ENCODE results near the gene PDE10A.
"Not testable (repeated sequence)": the region's sequence is repeated elsewhere in the genome, so short reads cannot be mapped to it uniquely, and the experiment has no call there.

The PDE10A gene

DNA sequence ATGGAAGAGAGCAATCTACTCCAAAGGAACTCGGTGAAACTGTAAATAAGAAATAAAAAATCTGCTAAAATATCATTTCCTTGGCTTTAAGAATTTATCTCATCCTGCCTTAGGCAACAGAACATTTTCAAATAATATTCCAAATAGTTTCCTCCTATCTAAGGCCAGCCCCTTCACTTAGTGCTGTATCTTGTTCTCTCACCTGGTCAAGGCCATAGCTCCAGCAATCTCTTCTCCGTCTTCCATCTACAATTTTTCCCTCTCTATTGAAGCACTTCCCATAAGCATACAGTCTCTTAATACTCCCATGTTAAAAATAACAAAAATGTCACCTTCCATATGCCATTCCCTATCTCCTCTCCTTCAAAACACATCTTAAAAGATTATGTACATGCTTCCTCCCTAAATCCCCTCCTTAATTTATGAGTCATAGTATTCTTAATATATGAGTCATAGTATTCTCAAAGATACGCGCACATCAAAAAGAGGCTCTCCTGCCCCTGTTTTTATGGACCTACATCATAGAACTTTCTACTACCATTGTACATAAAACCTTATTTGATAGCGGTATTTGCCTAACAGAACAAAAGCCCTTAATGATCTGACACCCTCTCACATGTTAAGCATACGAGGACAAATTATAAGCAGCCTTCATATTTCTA is 146.9 kb downstream of the PDE10A start:
- no peak overlapping the region for H3K27ac Mint-ChIP-seq

DNA sequence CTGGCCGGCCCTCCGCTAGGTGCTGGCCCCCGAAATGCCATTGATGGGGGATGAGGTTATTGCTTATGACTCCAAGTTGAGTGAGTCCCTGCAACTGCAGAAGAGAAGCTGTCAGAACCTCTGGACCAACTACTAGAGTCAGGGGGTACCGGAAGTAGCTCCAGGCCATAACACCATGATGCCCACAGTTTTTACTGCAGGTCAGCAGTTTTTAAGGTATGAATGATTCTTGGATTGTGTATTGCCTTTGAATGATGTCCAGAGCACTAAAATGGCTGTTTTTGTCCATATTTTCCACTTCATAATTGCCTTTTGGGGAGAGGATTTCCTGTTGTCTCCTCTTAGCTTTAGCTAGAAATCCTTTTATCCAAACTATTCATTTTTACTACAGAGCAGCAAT is 148.4 kb downstream of the PDE10A start:
- peaks cover 4% of the 10 kb centered on the region for H3K9me3 Mint-ChIP-seq
- no peak for ATAC-seq (ENCODE audit: low read depth)
- no peak overlapping the region for H3K4me3 Mint-ChIP-seq
- no peaks in the 10 kb centered on the region for H3K36me3 Mint-ChIP-seq
- H3K27ac Mint-ChIP-seq: no peak overlapping the region
- no peaks in the 10 kb centered on the region for H3K27me3 Mint-ChIP-seq
- DNase-seq (ENCODE audit: low spot score in 2 of 2): no peak
- H3K4me1 Mint-ChIP-seq: no peaks in the 10 kb centered on the region

More for the DNA sequence above, 146.9 kb downstream of the PDE10A start:
- Mint-ChIP-seq H3K4me3 (no peak overlapping the region), H3K27me3 (no peaks in the 10 kb centered on the region), H3K36me3 (no peaks in the 10 kb centered on the region), H3K4me1 (no peaks in the 10 kb centered on the region), H3K9me3 (peaks cover 4% of the 10 kb centered on the region)
- DNase-seq (ENCODE audit: low spot score in 2 of 2) (no peak), ATAC-seq (ENCODE audit: low read depth) (no peak)

GRCh38 chr6:165511807-165512206 is 151.2 kb downstream of the PDE10A start:
- H3K9me3 Mint-ChIP-seq: peaks cover 5% of the 10 kb centered on the region
- no peak for ATAC-seq (ENCODE audit: low read depth)
- no peaks in the 10 kb centered on the region for H3K27me3 Mint-ChIP-seq
- H3K36me3 Mint-ChIP-seq: no peaks in the 10 kb centered on the region
- no peak for DNase-seq (ENCODE audit: low spot score in 2 of 2)
- H3K27ac Mint-ChIP-seq: no peak overlapping the region
- no peaks in the 10 kb centered on the region for H3K4me1 Mint-ChIP-seq
- no peak overlapping the region for H3K4me3 Mint-ChIP-seq

DNA sequence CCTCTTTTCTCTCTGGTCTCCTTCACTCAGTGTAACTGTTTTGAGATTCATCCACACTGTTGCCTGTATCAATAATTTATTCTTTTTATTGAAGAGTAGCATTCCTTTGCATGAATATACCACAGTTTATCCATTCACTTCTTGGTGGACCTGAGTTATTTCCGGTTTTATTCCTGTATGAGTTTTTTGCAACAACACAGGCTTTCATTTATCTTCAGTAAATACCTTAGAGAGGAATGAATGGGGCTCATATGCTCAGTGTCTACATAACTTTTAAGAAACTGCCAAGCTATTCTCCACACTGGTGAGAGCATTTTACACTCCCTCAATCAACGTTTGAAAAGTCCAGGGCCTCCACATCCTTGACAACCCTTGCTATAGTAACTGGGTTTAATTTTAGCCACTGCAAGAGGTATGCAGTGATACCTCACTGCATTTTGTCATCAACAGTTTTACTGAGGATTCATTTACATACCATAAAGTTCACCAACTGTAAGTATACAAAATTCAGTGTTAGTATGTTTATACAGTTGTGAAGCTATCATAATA is 154.6 kb downstream of the PDE10A start:
- Mint-ChIP-seq H3K4me3 (no peak overlapping the region), H3K36me3 (no peaks in the 10 kb centered on the region), H3K27me3 (no peaks in the 10 kb centered on the region), H3K27ac (no peak overlapping the region), H3K4me1 (no peaks in the 10 kb centered on the region), H3K9me3 (peaks cover 3% of the 10 kb centered on the region)
- ATAC-seq (ENCODE audit: low read depth) (no peak), DNase-seq (ENCODE audit: low spot score in 2 of 2) (no peak)

DNA sequence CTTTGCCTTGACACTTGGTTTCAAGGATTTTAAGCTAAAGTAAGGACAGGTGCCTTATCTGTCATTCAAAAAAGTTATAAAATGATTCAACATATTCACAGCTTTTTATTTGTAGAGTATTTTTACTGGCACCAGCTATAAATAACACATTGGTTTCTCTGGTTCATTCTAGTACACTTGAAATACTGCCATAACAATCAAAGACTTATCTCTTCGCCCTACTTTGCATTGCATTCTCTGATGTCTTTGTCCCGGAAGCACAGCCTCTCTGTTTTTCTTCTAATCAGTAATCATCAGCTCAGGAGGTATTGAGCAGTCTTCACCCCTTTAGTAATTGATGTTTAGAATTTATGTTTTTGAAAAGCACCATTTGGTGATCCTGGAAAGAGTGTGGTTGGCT is 156.4 kb downstream of the PDE10A start:
- no peak overlapping the region for H3K27ac Mint-ChIP-seq
- H3K9me3 Mint-ChIP-seq: peaks cover 1% of the 10 kb centered on the region
- no peaks in the 10 kb centered on the region for H3K4me1 Mint-ChIP-seq
- no peak overlapping the region for H3K4me3 Mint-ChIP-seq
- ATAC-seq (ENCODE audit: low read depth): no peak
- H3K27me3 Mint-ChIP-seq: no peaks in the 10 kb centered on the region
- H3K36me3 Mint-ChIP-seq: no peaks in the 10 kb centered on the region
- DNase-seq (ENCODE audit: low spot score in 2 of 2): no peak

GRCh38 chr6:165500214-165500907 is 162.7 kb downstream of the PDE10A start:
- H3K27ac Mint-ChIP-seq; DNase-seq (ENCODE audit: low spot score in 2 of 2); H3K4me1 Mint-ChIP-seq; H3K36me3 Mint-ChIP-seq; ATAC-seq (ENCODE audit: low read depth); H3K4me3 Mint-ChIP-seq; H3K27me3 Mint-ChIP-seq; H3K9me3 Mint-ChIP-seq: not testable (repeated sequence)

GRCh38 chr6:165497472-165497871 is 165.6 kb downstream of the PDE10A start:
- DNase-seq (ENCODE audit: low spot score in 2 of 2): no peak
- H3K27ac Mint-ChIP-seq: no peak overlapping the region
- H3K36me3 Mint-ChIP-seq: no peaks in the 10 kb centered on the region
- H3K4me1 Mint-ChIP-seq: no peaks in the 10 kb centered on the region
- H3K4me3 Mint-ChIP-seq: no peak overlapping the region
- no peak for ATAC-seq (ENCODE audit: low read depth)
- H3K27me3 Mint-ChIP-seq: no peaks in the 10 kb centered on the region
- no peaks in the 10 kb centered on the region for H3K9me3 Mint-ChIP-seq

- H3K4me3 Mint-ChIP-seq: no peak overlapping the region
- H3K27ac Mint-ChIP-seq: no peak overlapping the region
- DNase-seq (ENCODE audit: low spot score in 2 of 2) (no peak), ATAC-seq (ENCODE audit: low read depth) (no peak)
- peaks cover 2% of the 10 kb centered on the region for H3K9me3 Mint-ChIP-seq
- no peaks in the 10 kb centered on the region for H3K27me3 Mint-ChIP-seq
- H3K4me1 Mint-ChIP-seq: no peaks in the 10 kb centered on the region
- no peaks in the 10 kb centered on the region for H3K36me3 Mint-ChIP-seq
Measured at GRCh38 chr6:165488624-165489295, 174.3 kb downstream of the PDE10A start.

DNA sequence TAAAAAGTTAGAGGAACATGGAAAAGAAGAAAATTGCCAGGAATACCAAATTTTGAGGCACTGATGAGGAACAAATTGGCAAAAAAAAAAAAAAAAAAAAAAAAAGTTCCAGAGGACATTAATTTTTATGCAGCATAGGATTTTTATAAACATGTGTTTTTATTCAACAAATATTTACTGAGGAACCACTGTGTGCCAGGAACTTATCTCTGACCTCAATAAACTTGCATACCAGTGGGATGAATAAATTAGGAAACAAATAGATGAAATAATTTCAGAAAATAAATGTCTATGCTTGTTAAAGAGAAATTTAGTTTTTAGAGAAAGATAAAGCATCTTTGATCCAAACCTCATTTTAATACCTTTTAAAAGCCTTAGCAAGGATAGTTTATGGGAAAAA is 175.1 kb downstream of the PDE10A start:
- no peak overlapping the region for H3K27ac Mint-ChIP-seq
- H3K9me3 Mint-ChIP-seq: peaks cover 2% of the 10 kb centered on the region
- H3K27me3 Mint-ChIP-seq: no peaks in the 10 kb centered on the region
- no peak overlapping the region for H3K4me3 Mint-ChIP-seq
- no peaks in the 10 kb centered on the region for H3K36me3 Mint-ChIP-seq
- H3K4me1 Mint-ChIP-seq: no peaks in the 10 kb centered on the region
- no peak for DNase-seq (ENCODE audit: low spot score in 2 of 2)
- no peak for ATAC-seq (ENCODE audit: low read depth)

DNA sequence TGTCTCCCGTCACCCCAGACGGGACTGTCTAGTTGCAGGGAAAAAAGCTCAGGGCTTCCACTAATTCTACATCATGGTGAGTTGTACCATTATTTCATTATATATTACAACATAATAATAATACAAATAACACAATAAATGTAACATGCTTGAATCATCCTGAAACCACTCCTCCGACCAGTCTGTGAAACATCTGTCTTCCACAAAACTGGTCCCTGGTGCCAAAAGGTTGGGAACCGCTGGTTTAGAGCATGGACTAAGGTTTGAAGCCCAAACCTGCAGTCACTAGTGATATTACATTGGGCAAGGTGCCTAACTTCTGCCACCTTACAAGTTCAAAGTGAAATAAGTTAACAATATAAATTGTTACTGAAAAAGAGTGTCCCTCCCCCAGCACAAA is 175.7 kb downstream of the PDE10A start:
- Mint-ChIP-seq H3K36me3 (no peaks in the 10 kb centered on the region), H3K27ac (no peak overlapping the region), H3K4me3 (no peak overlapping the region), H3K9me3 (peaks cover 2% of the 10 kb centered on the region), H3K27me3 (no peaks in the 10 kb centered on the region), H3K4me1 (no peaks in the 10 kb centered on the region)
- DNase-seq (ENCODE audit: low spot score in 2 of 2): no peak
- no peak for ATAC-seq (ENCODE audit: low read depth)

DNA sequence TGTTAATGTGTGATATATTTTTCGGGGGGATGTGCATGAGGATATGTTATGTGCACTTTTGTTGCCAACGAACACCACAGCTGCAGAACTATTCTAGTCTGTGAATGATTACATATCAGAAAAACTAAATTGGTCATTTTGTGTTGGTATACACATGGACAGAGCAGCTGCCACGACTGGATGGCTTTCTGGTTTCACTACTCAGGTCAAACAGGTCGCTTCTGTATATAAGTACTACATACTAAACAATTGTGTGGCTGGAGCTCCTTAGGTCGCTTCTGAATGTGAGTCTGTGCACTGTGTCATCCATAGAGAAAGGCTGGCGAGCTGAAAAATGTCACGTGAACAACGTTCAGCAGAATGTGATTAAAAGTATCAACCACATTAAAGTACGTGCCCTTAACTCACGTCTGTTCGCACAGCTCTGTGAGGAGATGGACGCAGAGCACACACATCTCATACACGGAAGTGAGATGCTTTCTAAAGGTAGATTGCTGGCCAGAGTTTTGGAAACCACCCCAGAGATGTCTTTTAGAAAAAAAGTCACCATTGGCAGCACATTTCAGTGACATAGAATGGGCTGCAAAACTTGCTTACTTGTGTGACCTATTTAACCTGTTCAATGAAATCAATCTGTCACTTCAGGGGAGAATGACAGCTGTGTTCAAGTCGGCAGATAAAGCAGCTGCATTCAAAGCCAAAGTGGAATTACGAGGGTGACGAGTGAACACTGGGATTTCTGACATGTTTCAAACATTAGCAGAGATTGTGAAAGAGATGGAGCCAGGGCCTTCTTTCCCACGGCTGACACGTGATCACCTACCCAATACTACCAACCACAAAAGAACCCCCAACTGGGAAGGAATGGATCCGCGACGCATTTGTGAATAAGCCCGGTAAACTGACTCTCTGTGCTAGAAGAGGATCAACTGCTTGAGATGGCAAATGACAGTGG is 176.6 kb downstream of the PDE10A start:
- Mint-ChIP-seq H3K27me3 (no peaks in the 10 kb centered on the region), H3K4me1 (no peaks in the 10 kb centered on the region), H3K4me3 (no peak overlapping the region), H3K36me3 (no peaks in the 10 kb centered on the region), H3K9me3 (no peaks in the 10 kb centered on the region), H3K27ac (no peak overlapping the region)
- ATAC-seq (ENCODE audit: low read depth) (no peak), DNase-seq (ENCODE audit: low spot score in 2 of 2) (no peak)

DNA sequence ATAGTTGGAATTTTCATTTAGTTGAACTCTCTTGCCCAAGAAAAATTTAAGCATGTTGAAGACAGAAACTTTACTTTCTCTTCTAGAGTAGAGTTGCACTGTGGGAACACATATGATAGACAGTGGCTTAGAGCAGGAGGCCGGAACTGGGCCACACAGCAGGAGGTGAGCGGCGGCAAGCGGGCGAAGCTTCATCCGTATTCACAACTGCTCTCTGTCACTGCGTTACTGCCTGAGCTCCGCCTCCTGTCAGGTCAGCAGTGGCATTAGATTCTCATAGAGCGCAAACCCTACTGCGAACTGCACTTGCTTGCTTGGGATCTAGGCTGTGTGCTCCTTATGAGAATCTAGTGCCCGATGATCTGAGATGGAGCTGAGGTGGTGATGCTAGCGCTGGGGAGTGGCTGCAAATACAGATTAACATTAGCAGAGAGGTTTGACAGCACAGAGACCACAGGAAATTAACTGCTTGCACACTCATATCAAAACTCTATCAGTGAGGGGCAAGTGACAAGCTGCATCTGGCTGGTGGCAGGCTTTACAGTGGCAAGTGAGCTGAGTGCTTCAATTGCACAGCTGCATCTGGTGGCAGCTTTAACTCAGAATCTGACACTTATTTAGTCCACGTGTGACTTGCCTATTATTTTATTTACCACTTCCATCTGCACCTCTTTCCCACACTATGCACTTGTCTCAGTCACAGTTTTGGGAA is 178.7 kb downstream of the PDE10A start:
- H3K4me3 Mint-ChIP-seq: no peak overlapping the region
- ATAC-seq (ENCODE audit: low read depth): no peak
- DNase-seq (ENCODE audit: low spot score in 2 of 2): no peak
- no peaks in the 10 kb centered on the region for H3K27me3 Mint-ChIP-seq
- no peaks in the 10 kb centered on the region for H3K4me1 Mint-ChIP-seq
- no peaks in the 10 kb centered on the region for H3K36me3 Mint-ChIP-seq
- no peaks in the 10 kb centered on the region for H3K9me3 Mint-ChIP-seq
- no peak overlapping the region for H3K27ac Mint-ChIP-seq

- Mint-ChIP-seq H3K9me3 (no peaks in the 10 kb centered on the region), H3K4me3 (no peak overlapping the region), H3K36me3 (no peaks in the 10 kb centered on the region), H3K4me1 (no peaks in the 10 kb centered on the region), H3K27ac (no peak overlapping the region), H3K27me3 (no peaks in the 10 kb centered on the region)
- ATAC-seq (ENCODE audit: low read depth) (no peak), DNase-seq (ENCODE audit: low spot score in 2 of 2) (no peak)
Measured at GRCh38 chr6:165481921-165482320, 181.1 kb downstream of the PDE10A start.

All from memory B cell (primary cell).